Natural killer cell treated with Interleukin-12 subunit alpha and Interleukin-12 subunit beta and Interleukin-15 and Interleukin-18, amount 100 ng/mL, for 72 hours (primary cell): ENCODE measurements around the gene SLC43A2. TPM values are rescaled to one million over a fixed set of nuclear protein-coding genes. Genes with fewer than 3 reads are reported as not detected.
"Not testable (repeated sequence)": the region's sequence is repeated elsewhere in the genome, so short reads cannot be mapped to it uniquely, and the experiment has no call there.

ENCODE experiments used
- ATAC-seq, 2 donors: fragments of 150-1000 bp; cut with Tn5 transposase in 1 of 2; sonication (Bioruptor Pico), chemical (Tn5 transposase) in 1 of 2; 2 replicates each; pipeline ENCODE4 v1.10.0; 2021
- DNase-seq: peaks from one replicate; pipeline ENCODE4 v3.0.0; 2022; ENCODE audit warnings: low spot score
- H3K27ac Mint-ChIP-seq, 2 donors: 1 replicate in 1 of 2; 2 replicates in 1 of 2; pipeline ENCODE4 v1.8.0; 2022; ENCODE audit warnings: mixed read lengths in 2 of 2, mild to moderate bottlenecking in 1 of 2, moderate library complexity in 1 of 2
- H3K27me3 Mint-ChIP-seq, 2 donors: 1 replicate in 1 of 2; 2 replicates in 1 of 2; pipeline ENCODE4 v1.8.0; 2022; ENCODE audit warnings: mixed read lengths in 2 of 2
- H3K36me3 Mint-ChIP-seq: one replicate; pipeline ENCODE4 v1.8.0; 2022; ENCODE audit warnings: mixed read lengths
- H3K4me1 Mint-ChIP-seq, 2 donors: 1 replicate in 1 of 2; 2 replicates in 1 of 2; pipeline ENCODE4 v1.8.0; 2022; ENCODE audit warnings: low read depth in 2 of 2, mixed read lengths in 2 of 2, mild to moderate bottlenecking in 1 of 2
- H3K4me3 Mint-ChIP-seq: one replicate; pipeline ENCODE4 v1.8.0; 2022; ENCODE audit warnings: mixed read lengths
- H3K9me3 Mint-ChIP-seq: 2 replicates; pipeline ENCODE4 v1.8.0; 2022; ENCODE audit warnings: mixed read lengths
- total RNA-seq, 2 donors: library from RNA; stranded (reverse); gene quantifications; one replicate each; pipeline ENCODE4 v1.2.3, GENCODE V29; 2022

SLC43A2 gene
- total RNA-seq, 2 donors from 2014 or later: 4.9 to 5.0 TPM

DNA sequence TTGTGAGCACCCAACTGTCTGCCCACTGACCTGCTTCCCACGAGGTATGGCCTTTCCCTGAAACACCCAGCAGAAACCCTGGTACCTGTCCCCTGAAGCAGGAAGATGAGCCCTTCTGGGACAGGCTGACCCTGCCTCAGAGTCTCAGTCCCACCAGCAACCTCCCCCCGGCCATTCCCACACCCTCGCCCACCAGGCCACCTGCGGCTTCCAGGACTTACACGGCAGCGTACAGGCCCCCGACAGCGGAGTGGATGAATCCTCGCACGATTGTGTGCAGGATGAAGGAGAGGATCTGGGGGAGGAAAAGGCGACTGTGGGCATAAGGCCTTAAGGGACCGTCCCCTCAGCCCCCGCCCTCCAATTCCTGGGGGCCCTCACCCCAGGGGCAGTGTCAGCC is 50.6 kb downstream of the SLC43A2 start:
- no peak overlapping the region for H3K4me3 Mint-ChIP-seq
- H3K36me3 Mint-ChIP-seq: no peaks in the 10 kb centered on the region
- no peaks in the 10 kb centered on the region for H3K9me3 Mint-ChIP-seq
- no peak for ATAC-seq
- H3K27ac Mint-ChIP-seq: peak overlapping the region in 1 of 2 donors; percentile 84
- H3K27me3 Mint-ChIP-seq: no peaks in the 10 kb centered on the region
- peaks cover 7% of the 10 kb centered on the region in 2 donors for H3K4me1 Mint-ChIP-seq
- DNase-seq: no peak

DNA sequence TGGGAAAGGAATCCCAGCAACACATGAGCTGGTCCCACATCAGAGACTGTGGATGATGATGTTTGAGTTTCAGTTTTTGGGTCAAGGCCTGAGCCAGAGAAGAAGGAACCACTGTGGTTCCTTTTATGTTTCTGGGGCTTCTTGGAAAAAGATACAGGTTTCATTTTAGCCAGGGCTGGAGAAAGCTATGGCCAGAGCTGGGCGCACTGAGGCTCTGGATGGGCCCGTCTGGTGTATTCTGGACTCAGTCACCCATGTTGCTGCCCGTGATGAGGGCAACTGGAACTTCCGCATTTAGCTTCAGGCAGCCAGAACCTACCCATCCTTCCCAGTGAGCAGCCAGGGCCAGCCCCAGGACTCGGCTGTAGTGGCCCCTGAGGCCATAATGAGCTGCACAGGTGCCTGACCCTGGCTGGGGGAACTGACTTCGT is 51.0 kb downstream of the SLC43A2 start:
- no peaks in the 10 kb centered on the region for H3K27me3 Mint-ChIP-seq
- peak overlapping the region; percentile 84 to 90 for H3K27ac Mint-ChIP-seq
- ATAC-seq: peak; percentile 1 to 22
- H3K9me3 Mint-ChIP-seq: no peaks in the 10 kb centered on the region
- peaks cover 7% of the 10 kb centered on the region in 2 donors for H3K4me1 Mint-ChIP-seq
- no peak for DNase-seq
- H3K36me3 Mint-ChIP-seq: no peaks in the 10 kb centered on the region
- H3K4me3 Mint-ChIP-seq: peak overlapping the region; percentile 45

DNA sequence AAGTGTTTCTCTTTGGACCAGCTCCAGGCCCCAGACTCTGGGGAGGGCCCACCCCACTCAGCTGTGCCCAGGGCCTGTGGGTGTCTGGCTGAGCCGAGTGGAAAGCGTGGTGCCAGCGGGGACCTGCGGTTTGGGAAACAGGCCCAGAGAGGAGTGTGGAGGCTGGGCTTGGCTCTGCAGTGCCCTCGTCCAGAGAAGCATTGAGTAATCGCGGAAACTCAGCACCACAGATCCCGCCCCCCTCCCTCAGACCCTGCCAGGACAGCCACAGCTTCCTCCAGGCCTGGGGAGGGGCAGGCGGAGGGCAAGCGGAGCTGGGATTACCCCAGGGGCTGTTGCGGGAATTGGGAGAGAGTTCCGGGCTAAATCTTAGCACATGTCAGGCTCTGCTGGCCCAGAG is 51.5 kb downstream of the SLC43A2 start:
- peaks cover 7% of the 10 kb centered on the region in 2 donors for H3K4me1 Mint-ChIP-seq
- H3K27me3 Mint-ChIP-seq: no peaks in the 10 kb centered on the region
- H3K27ac Mint-ChIP-seq: peak overlapping the region; percentile 84 to 90
- H3K4me3 Mint-ChIP-seq: peak overlapping the region; percentile 45
- ATAC-seq (peak; percentile 72 to 87), DNase-seq (peak; percentile 73)
- no peaks in the 10 kb centered on the region for H3K36me3 Mint-ChIP-seq
- no peaks in the 10 kb centered on the region for H3K9me3 Mint-ChIP-seq

DNA sequence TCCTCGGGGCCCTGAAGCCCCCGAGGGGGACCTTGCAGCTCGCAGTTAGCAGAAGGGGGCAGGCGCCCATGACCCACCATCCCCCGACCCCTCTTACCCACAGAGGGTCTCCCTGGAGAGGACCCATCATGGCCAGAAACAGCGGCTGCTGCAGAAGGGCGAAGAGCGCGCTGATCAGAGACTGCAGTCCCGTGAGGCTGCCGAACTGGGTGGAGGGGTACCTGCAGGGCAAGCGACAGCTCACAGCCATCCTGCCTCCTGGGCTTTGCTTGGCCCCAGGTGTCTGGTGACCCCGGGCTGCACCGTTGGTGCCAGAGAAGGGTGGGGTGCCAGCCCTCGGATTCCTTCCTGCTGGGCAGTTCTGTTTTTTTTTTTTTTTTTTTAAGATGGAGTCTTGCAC is 52.1 kb downstream of the SLC43A2 start:
- ATAC-seq: no peak
- no peaks in the 10 kb centered on the region for H3K9me3 Mint-ChIP-seq
- H3K36me3 Mint-ChIP-seq: no peaks in the 10 kb centered on the region
- H3K27ac Mint-ChIP-seq: peak overlapping the region in 1 of 2 donors; percentile 90
- H3K4me1 Mint-ChIP-seq: peaks cover 7% of the 10 kb centered on the region in 2 donors
- no peak for DNase-seq
- no peak overlapping the region for H3K4me3 Mint-ChIP-seq
- no peaks in the 10 kb centered on the region for H3K27me3 Mint-ChIP-seq

DNA sequence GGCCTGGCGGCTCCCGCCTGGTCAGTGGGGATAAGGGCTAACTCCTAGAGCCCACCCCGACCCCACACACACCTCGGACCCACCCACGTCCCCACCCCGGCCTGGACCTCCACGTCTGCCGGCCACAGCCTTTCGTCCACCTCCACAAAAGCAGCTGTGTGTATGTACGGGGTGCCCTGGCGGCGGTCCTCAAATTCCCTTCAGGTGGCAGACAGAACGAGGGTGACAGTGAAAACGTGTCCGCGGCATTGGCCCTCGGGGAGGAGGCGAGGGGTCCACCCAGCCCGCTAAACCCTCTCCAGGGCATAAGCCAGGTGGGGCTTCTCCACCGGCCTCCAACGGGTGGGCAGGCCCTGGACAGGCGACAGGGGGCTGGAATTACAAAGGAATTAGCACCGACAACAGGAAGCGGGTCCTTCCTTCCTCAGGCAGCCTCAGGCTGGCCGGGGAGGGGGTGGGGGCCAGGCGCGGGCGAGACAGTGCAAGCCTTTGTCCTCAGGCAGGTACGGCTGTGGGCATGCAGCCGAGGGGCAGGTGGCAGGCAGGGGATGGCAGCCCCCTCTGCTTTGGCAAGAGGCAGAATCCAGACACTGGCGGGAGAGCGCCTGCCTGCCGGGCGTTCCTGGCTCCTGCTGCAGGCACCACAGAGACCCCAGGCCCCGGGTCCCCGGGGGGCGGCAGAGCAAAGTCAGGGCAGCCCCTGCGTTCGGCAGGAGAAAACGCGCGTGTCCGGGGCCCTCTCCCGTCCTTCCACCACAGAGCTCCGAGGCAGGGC is 53.8 kb downstream of the SLC43A2 start:
- Mint-ChIP-seq H3K36me3 (no peaks in the 10 kb centered on the region), H3K27me3 (no peaks in the 10 kb centered on the region), H3K4me3 (no peak overlapping the region), H3K4me1 (peaks cover 7% of the 10 kb centered on the region in 2 donors), H3K9me3 (no peaks in the 10 kb centered on the region), H3K27ac (no peak overlapping the region)
- ATAC-seq (no peak), DNase-seq (no peak)

DNA sequence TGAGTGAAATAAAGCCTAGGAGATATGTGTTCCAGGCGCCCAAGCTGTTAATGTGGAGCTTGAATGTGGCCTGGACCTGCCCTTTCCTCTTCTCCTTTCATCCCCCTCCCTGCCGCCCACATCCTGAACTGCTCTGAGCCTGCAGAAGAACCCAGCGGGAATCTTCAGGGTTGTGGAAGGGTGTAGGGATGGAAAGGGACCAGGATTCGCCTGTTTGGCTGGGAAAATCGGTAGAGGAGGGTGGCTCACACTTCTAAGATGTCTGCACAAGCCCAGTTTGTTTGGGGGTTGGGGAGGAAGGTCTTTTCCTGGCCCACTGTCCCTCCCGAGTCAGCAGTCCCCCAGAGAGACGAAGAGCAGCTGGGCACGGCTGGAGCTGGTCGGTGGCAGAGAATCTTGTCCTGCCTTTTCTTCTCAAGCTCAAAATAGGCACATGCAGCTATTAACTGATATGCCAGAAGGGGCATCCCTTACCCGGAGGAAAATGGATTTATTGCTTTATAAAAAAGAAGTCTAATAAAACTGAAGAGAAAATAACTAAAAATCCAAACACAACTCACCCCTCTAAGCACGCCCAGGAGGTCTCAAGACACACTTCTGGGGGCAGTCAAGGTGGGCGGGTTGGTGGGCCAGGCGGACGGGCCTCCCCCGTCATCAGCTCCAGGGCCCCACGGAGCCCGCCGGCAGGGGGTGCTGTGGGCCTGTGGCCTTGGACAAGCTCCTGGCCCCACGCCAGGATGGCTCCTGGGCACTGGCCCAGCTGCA is 54.5 kb downstream of the SLC43A2 start:
- Mint-ChIP-seq H3K4me1 (peaks cover 7% of the 10 kb centered on the region in 2 donors), H3K27me3 (no peaks in the 10 kb centered on the region), H3K4me3 (no peak overlapping the region), H3K36me3 (no peaks in the 10 kb centered on the region), H3K27ac (no peak overlapping the region), H3K9me3 (no peaks in the 10 kb centered on the region)
- peak; percentile 79 to 83 for ATAC-seq
- peak; percentile 80 for DNase-seq

DNA sequence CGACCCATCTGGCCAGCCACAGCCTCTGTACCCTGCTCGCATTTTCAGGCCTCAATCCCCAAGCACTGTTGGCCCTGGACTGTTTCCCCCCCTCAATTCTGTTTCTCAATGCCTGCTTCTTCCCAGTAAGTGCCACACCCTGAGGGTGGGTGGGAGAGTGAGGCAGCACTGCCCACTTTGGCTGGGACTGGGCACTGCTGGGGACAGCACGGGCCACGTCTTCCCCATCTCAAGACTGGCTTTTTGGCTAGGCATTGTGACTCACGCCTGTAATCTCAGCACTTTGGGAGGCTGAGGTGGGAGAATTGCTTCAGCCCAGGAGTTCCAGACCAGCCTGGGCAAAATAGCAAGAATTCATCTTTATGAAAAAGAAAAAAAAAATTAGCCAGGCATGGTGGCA is 56.0 kb downstream of the SLC43A2 start:
- not testable (repeated sequence) for H3K27me3 Mint-ChIP-seq, ATAC-seq, H3K9me3 Mint-ChIP-seq, H3K36me3 Mint-ChIP-seq, H3K4me3 Mint-ChIP-seq, H3K27ac Mint-ChIP-seq, DNase-seq
- H3K4me1 Mint-ChIP-seq: peaks cover 9 to 12% of the 10 kb centered on the region in 2 donors

DNA sequence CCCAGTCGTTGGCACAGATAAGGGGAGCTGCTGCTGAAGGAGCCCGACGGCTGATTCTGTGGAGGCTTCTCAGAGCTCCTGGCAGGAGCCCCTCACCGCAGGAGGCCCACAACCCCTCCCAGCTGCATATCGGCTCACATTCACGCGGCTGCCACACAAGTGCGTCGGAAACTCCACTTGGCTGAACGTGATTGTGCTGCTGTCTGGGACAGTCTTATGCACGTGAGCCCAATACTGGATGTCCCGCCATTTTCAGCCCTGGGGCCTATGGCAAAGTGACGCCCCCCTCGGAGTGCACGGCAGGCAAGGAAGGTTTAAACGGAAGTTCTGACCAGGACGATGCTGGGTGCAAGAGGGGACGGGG is 57.3 kb downstream of the SLC43A2 start:
- H3K9me3 Mint-ChIP-seq: no peaks in the 10 kb centered on the region
- H3K27me3 Mint-ChIP-seq: no peaks in the 10 kb centered on the region
- H3K36me3 Mint-ChIP-seq: no peaks in the 10 kb centered on the region
- ATAC-seq (no peak), DNase-seq (no peak)
- H3K27ac Mint-ChIP-seq: no peak overlapping the region
- H3K4me3 Mint-ChIP-seq: no peak overlapping the region
- H3K4me1 Mint-ChIP-seq: peaks cover 9 to 15% of the 10 kb centered on the region in 2 donors

DNA sequence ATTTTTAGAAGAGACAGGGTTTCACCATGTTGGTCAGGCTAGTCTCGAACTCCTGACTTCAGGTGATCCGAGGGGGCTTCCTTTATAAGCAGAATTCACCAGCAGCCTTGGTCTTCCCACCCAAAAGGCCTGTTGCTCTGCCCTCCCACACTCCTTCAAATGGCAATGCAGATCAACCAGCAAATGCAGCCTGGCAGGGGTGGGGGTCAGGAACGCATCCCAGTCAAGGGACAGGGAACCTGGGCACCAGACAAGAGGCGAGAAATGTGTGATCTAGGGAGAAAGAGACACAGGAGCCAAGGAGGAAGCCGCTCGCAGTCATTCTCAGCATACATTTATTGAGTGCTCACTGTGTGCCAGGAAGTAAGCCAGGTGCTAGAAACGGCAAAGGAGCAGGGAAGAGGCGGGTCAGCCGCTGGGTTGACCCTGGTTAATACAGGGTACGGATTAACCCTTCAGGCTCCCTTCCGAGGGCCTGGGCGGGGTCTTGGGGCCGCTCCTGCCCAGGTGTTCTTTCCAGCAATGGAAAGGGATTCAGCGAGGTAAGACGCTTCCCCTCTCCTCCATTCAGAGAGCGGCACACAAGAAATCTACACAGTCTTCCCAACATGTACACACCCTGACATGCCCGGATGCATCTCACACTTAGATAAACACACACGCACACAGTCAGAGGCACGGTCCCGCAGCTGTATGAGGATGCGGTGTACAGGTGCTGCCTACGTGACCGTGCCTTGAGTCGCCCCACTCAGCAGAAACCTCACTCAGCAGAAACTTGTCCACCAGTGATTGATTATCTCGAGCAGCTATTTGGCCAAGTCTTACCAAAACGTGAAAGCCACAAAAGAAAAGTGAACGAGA is 59.5 kb downstream of the SLC43A2 start:
- no peak for DNase-seq
- no peaks in the 10 kb centered on the region for H3K9me3 Mint-ChIP-seq
- no peak overlapping the region for H3K27ac Mint-ChIP-seq
- H3K4me3 Mint-ChIP-seq: no peak overlapping the region
- H3K4me1 Mint-ChIP-seq: peaks cover 12 to 16% of the 10 kb centered on the region in 2 donors
- no peak for ATAC-seq
- H3K27me3 Mint-ChIP-seq: no peaks in the 10 kb centered on the region
- no peaks in the 10 kb centered on the region for H3K36me3 Mint-ChIP-seq

DNA sequence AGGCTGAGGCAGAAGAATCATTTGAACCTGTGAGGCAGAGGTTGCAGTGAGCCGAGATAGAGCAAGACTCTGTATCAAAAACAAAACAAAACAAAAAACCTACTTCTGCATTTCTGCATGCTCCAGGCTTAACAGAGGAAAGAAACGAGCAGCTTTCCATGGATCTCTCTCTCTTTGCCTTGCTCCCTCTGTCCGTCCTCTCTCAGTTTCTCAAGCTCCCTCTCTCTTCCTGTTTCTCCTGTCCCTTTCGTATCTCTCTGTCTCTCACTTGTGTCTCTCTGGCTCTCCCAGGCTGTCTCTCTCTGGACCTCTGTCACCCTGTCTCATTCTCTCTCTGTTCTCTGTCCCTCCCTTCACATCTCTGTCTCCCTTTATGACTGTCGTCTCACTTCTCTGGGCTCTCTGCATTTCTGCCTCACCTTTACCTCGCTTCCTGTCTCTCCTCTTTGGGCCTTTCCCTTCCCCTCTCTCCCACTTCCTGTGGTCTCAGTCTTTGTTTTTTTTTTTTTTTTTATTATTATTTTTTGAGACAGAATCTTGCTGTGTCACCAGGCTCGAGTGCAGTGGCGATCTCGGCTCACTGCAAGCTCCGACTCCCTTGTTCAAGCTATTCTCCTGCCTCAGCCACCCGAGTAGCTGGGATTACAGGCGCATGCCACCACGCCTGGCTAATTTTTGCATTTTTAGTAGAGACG is 62.0 kb downstream of the SLC43A2 start:
- H3K27ac Mint-ChIP-seq: peak overlapping the region; percentile 31 to 46
- peak overlapping the region; percentile 77 for H3K4me3 Mint-ChIP-seq
- no peaks in the 10 kb centered on the region for H3K9me3 Mint-ChIP-seq
- no peak for DNase-seq
- ATAC-seq: peak in 1 of 2 donors; percentile 52
- no peaks in the 10 kb centered on the region for H3K36me3 Mint-ChIP-seq
- no peaks in the 10 kb centered on the region for H3K27me3 Mint-ChIP-seq
- peaks cover 17 to 20% of the 10 kb centered on the region in 2 donors for H3K4me1 Mint-ChIP-seq

DNA sequence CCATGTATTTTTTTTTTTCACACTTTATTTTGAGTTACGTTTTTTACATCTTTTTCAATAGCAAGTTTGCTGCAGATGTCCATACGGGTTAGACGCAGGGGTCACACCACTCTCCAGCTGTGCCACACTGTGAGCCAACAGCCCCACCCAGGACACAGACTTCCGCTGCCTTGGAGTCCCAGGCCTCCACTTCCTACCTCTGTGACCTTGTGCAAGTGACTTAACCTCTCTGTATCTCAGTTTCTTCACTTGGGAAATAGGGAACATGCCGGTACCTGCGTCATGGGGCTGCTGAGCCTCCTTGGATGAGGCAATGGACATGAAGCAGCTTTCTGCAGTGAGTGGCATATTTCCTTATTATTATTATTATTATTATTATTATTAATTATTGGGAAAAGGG is 62.8 kb downstream of the SLC43A2 start:
- H3K4me3 Mint-ChIP-seq: no peak overlapping the region
- peaks cover 25 to 28% of the 10 kb centered on the region in 2 donors for H3K4me1 Mint-ChIP-seq
- no peaks in the 10 kb centered on the region for H3K36me3 Mint-ChIP-seq
- DNase-seq: no peak
- no peaks in the 10 kb centered on the region for H3K27me3 Mint-ChIP-seq
- ATAC-seq: no peak
- no peak overlapping the region for H3K27ac Mint-ChIP-seq
- H3K9me3 Mint-ChIP-seq: no peaks in the 10 kb centered on the region

DNA sequence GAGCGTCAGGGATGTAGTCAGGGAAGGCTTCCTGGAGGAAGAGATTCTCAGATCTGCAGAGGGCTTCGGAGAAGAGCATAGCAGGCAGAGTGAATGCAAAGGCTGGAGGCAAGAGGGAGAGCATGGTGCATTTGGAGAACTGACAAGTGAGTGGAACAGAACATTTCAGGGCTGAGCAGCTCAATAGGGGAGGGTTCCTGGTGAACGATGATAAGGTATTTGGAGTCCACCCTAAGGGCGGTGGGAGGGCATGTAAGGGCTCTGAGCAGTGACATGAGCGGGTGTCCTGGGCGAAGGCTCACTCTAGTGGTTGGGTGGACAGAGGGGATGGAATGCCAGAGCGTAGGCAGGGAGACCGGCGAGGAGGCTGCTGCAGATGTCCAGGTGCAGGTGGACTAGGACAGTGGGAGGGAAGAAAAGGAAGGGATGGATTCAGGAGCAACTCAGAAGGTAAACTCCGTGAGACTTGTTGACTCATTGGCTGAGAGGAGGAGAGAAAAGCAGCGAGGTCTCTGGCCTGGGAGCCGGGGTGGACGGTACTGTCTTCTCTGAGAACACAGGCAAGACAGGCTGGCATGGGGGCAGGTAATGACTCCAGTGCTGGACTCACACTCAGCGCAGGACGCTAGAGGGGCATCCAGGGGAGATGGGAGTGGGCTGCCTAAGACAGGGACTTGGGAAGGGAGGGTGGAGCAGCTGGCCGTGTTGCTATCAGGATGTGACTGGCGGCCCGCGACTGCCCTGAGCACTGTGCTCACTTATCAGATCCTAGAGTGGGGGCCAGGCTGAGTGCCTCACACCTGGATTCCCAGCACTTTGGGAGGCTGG is 64.6 kb downstream of the SLC43A2 start:
- DNase-seq (no peak), ATAC-seq (no peak)
- Mint-ChIP-seq H3K4me1 (peaks cover 33 to 34% of the 10 kb centered on the region in 2 donors), H3K27ac (peak overlapping the region; percentile 7 to 69), H3K27me3 (no peaks in the 10 kb centered on the region), H3K9me3 (no peaks in the 10 kb centered on the region), H3K4me3 (peak overlapping the region; percentile 24), H3K36me3 (no peaks in the 10 kb centered on the region)
